C4-2B (cell line): ENCODE results near the gene POGZ.

ENCODE experiments used
- CTCF ChIP-seq: fragments of 450-650 bp; conservative IDR thresholded peaks from 2 replicates; pipeline ENCODE4 v1.5.1; 2017; ENCODE audit warnings: mild to moderate bottlenecking
- ZFX ChIP-seq: fragments of 450-650 bp; IDR thresholded peaks from 2 replicates; pipeline ENCODE4 v1.6.1; 2017

DNA sequence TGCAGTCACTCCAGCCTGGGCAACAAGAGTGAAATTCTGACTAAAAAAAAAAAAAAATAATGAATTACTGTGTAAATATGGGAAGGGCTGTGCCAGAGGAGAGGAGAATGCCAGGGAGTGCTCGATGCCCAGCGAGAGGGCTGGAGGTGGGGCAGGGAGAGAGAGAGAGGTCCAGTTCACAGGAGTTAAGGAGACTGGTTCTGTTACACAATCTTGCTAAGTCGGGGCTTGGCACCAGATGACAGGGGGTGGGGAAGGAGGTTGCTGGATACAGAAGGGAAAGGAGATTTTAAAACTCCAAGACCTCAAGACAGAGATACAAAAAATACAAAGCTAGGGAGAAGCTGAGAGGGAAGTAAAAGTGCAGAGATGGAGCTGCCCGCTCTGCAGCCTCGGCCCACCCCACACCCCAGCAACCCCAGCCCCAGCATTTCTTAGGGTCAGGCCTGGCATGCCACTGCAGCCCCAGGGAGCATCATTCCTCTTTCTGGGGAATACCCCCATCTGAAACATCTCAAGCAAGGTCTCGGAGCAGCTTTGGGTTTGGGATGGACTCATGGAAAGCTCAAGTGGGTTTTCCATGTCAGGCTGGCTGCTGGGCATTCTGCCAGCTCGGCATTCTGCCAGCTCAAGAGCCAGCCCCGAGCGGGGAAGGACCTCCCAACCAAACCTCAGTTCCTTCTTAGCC is 87.8 kb downstream of the POGZ start:
- TF ChIP-seq CTCF: no peak
- TF ChIP-seq ZFX: no peak
